GM12878 (cell line): Measurements from ENCODE around the gene RAPSN. TPM values are rescaled to one million over a fixed set of nuclear protein-coding genes. Genes with fewer than 3 reads are reported as not detected.

Experiments
- LARP7 ChIP-seq: fragments of 450-650 bp; IDR thresholded peaks from 2 replicates; pipeline ENCODE4 v1.6.1; 2017; ENCODE audit warnings: mild to moderate bottlenecking
- MEF2B ChIP-seq: fragments of 450-650 bp; IDR thresholded peaks from 2 replicates; pipeline ENCODE4 v1.6.1; 2018; ENCODE audit warnings: mild to moderate bottlenecking, moderate library complexity; ENCODE audit not compliant: partially characterized antibody, poor library complexity, severe bottlenecking
- MTA3 ChIP-seq: IDR thresholded peaks from 2 replicates; pipeline ENCODE4 v1.6.1; 2012; ENCODE audit warnings: low read length, inconsistent platforms, borderline replicate concordance
- MXI1 ChIP-seq: fragments of 150-350 bp; IDR thresholded peaks from 2 replicates; pipeline ENCODE4 v1.6.1; 2011; ENCODE audit warnings: low read depth, mild to moderate bottlenecking, inconsistent platforms, low read length, improper control_type of control experiment
- RB1 ChIP-seq: fragments of 450-650 bp; formaldehyde crosslinking; IDR thresholded peaks from 2 replicates; pipeline ENCODE4 v1.6.1; 2017; ENCODE audit warnings: mild to moderate bottlenecking, borderline replicate concordance
- RUNX3 ChIP-seq: IDR thresholded peaks from 2 replicates; pipeline ENCODE4 v1.6.1; 2012; ENCODE audit warnings: low read length, inconsistent platforms
- SP1 ChIP-seq: IDR thresholded peaks from one replicate; pipeline ENCODE4 v1.6.1; 2011; ENCODE audit warnings: low read depth, low read length
- SPI1 ChIP-seq: IDR thresholded peaks from 2 replicates; pipeline ENCODE4 v1.6.1; 2011; ENCODE audit warnings: low read depth, mild to moderate bottlenecking, low read length, moderate library complexity, borderline replicate concordance; ENCODE audit not compliant: insufficient read depth
- SREBF2 ChIP-seq: IDR thresholded peaks from 2 replicates; pipeline ENCODE4 v1.6.1; 2012; ENCODE audit warnings: mild to moderate bottlenecking, low read length
- ZNF207 ChIP-seq: fragments of 450-650 bp; IDR thresholded peaks from 2 replicates; pipeline ENCODE4 v1.6.1; 2014; ENCODE audit warnings: antibody characterized with exemption, mild to moderate bottlenecking, borderline replicate concordance
- ZNF274 ChIP-seq: IDR thresholded peaks from one replicate; pipeline ENCODE4 v1.8.0; 2011; ENCODE audit not compliant: insufficient read length, insufficient read depth
- ZNF622 ChIP-seq: fragments of 450-650 bp; IDR thresholded peaks from 2 replicates; pipeline ENCODE4 v1.6.1; 2017; ENCODE audit warnings: mild to moderate bottlenecking, inconsistent platforms
- ZSCAN29 ChIP-seq: fragments of 450-650 bp; IDR thresholded peaks from 2 replicates; pipeline ENCODE4 v1.6.1; 2017; ENCODE audit warnings: mild to moderate bottlenecking, moderate library complexity
- polyA plus RNA-seq, 11 experiments: library from polyadenylated mRNA; depleted of rRNA in 4 of 11; unstranded in 6 of 11; stranded (reverse) in 5 of 11; fragments of >200 nt; fragmentation: Nextera tagmentation in 4 of 11; fragmentation: Illumina TruSeq in 1 of 11; extraction: Ambion mirVana in 4 of 11; extraction: Trizol in 1 of 11; gene quantifications; 1 replicate in 1 of 11; 2 replicates in 10 of 11; pipeline versions ENCODE4 v1.2.1 to v1.2.3, GENCODE V29; 2011 to 2016; ENCODE audit warnings: inconsistent platforms in 2 of 11, missing spikeins in 2 of 11, low read depth in 1 of 11
- total RNA-seq, 4 experiments: library from RNA; depleted of rRNA in 3 of 4; stranded (reverse); fragments of >200 nt in 3 of 4; fragmentation: Illumina TruSeq in 1 of 4; extraction: Trizol in 1 of 4; gene quantifications; 2 replicates each; pipeline versions ENCODE4 v1.2.1 to v1.2.3, GENCODE V29; 2013 to 2021
- TF ChIP-seq, protein P1 (sequence below): fragments of 450-650 bp; conservative IDR thresholded peaks from 2 replicates; pipeline ENCODE4 v1.6.1; 2017; ENCODE audit warnings: mild to moderate bottlenecking, moderate library complexity
- TF ChIP-seq, protein P2 (sequence below), 3 experiments: IDR thresholded peaks in 2 of 3; conservative IDR thresholded peaks in 1 of 3; 2 replicates each; pipeline ENCODE4 v1.5.1; 2011; ENCODE audit warnings: low read depth in 3 of 3, low read length in 3 of 3, mild to moderate bottlenecking in 3 of 3, control low read depth in 2 of 3, moderate library complexity in 2 of 3, inconsistent platforms in 1 of 3, mixed read lengths in 1 of 3; ENCODE audit not compliant: control insufficient read depth in 2 of 3, insufficient read depth in 1 of 3; ENCODE audit errors: extremely low read depth in 1 of 3
- TF ChIP-seq, protein P3 (sequence below): IDR thresholded peaks from 2 replicates; pipeline ENCODE4 v1.6.1; 2011; ENCODE audit warnings: low read depth, low read length, improper control_type of control experiment, borderline replicate concordance
- TF ChIP-seq, protein P4 (sequence below): fragments of 150-350 bp; IDR thresholded peaks from 2 replicates; pipeline ENCODE4 v1.6.1; 2014; ENCODE audit warnings: mild to moderate bottlenecking, low read depth, low read length
- TF ChIP-seq, protein P5 (sequence below): fragments of 450-650 bp; IDR thresholded peaks from 2 replicates; pipeline ENCODE4 v1.6.1; 2017; ENCODE audit warnings: mild to moderate bottlenecking, moderate library complexity

Gene RAPSN
- total and polyA plus RNA-seq, 10 of the 15 experiments (the other 5 are each of a cell fraction or from before 2014, with no cell fraction given): 0.08 to 0.23 (median 0.14) TPM; not detected in 6

DNA sequence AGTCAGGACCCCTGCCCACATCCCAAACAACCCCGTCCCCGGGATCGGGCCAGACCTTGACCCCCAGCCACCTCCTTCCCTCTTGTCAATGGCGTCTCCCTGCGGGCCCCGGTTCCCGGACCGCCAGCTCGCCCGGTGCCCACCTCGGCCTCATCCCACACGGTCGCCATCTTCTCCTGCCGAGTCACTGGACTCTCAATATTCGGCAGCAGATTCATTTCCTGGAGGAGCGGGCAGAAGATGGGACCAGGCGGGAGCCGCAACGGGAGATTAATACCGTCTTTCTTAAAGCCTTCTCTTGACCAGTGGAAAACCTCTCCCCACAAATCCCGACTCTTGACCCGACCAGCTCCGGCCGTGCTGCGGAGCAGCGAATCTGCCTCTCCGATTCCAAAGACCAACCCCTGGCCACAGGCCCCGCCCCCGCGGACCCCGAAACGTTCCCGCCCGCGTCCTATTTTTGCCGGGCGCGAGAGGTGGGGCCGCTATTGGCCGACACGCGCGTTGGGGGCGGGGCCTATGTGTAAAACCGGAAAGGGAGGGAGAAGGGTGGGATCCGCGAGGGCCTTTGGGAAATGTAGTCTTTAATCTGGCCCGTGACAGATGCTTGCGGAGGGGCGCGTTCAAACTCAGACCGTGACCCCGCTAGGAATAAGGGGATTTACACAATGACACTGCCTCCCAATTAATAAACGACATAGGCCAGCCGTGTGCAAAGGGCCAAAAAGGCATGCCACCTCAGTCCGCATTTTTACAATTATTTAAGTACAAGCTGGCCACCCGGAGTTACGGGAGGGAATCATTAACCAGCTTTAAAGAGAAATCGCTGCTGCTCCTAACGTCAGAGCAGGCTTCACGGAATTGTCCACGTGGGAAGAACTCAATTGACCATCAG lies 22.6 kb downstream of the RAPSN start, which contains the start of gene PSMC3 (continued):
- no peak for TF ChIP-seq MTA3
- TF ChIP-seq MXI1: peak; percentile 75
- TF ChIP-seq, protein P1, sequence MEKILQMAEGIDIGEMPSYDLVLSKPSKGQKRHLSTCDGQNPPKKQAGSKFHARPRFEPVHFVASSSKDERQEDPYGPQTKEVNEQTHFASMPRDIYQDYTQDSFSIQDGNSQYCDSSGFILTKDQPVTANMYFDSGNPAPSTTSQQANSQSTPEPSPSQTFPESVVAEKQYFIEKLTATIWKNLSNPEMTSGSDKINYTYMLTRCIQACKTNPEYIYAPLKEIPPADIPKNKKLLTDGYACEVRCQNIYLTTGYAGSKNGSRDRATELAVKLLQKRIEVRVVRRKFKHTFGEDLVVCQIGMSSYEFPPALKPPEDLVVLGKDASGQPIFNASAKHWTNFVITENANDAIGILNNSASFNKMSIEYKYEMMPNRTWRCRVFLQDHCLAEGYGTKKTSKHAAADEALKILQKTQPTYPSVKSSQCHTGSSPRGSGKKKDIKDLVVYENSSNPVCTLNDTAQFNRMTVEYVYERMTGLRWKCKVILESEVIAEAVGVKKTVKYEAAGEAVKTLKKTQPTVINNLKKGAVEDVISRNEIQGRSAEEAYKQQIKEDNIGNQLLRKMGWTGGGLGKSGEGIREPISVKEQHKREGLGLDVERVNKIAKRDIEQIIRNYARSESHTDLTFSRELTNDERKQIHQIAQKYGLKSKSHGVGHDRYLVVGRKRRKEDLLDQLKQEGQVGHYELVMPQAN: peak; percentile 64; the same call in 1 of the 2 replicates
- TF ChIP-seq LARP7: peak; percentile 98
- no peak for TF ChIP-seq ZNF274
- TF ChIP-seq, protein P2, sequence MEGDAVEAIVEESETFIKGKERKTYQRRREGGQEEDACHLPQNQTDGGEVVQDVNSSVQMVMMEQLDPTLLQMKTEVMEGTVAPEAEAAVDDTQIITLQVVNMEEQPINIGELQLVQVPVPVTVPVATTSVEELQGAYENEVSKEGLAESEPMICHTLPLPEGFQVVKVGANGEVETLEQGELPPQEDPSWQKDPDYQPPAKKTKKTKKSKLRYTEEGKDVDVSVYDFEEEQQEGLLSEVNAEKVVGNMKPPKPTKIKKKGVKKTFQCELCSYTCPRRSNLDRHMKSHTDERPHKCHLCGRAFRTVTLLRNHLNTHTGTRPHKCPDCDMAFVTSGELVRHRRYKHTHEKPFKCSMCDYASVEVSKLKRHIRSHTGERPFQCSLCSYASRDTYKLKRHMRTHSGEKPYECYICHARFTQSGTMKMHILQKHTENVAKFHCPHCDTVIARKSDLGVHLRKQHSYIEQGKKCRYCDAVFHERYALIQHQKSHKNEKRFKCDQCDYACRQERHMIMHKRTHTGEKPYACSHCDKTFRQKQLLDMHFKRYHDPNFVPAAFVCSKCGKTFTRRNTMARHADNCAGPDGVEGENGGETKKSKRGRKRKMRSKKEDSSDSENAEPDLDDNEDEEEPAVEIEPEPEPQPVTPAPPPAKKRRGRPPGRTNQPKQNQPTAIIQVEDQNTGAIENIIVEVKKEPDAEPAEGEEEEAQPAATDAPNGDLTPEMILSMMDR (IDR thresholded peaks at IDR 0.05 in 2 of 3, conservative IDR thresholded peaks at IDR 0.05 in 1 of 3; ENCODE audit: control insufficient read depth in 2 of 3, extremely low read depth in 1 of 3, insufficient read depth in 1 of 3, low read depth in 3 of 3, low read length in 3 of 3): no peak
- peak; percentile 78 for TF ChIP-seq ZNF207
- TF ChIP-seq ZSCAN29: no peak
- TF ChIP-seq, protein P3, sequence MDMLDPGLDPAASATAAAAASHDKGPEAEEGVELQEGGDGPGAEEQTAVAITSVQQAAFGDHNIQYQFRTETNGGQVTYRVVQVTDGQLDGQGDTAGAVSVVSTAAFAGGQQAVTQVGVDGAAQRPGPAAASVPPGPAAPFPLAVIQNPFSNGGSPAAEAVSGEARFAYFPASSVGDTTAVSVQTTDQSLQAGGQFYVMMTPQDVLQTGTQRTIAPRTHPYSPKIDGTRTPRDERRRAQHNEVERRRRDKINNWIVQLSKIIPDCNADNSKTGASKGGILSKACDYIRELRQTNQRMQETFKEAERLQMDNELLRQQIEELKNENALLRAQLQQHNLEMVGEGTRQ: no peak
- peak; percentile 57 for TF ChIP-seq MEF2B
- TF ChIP-seq, protein P4, sequence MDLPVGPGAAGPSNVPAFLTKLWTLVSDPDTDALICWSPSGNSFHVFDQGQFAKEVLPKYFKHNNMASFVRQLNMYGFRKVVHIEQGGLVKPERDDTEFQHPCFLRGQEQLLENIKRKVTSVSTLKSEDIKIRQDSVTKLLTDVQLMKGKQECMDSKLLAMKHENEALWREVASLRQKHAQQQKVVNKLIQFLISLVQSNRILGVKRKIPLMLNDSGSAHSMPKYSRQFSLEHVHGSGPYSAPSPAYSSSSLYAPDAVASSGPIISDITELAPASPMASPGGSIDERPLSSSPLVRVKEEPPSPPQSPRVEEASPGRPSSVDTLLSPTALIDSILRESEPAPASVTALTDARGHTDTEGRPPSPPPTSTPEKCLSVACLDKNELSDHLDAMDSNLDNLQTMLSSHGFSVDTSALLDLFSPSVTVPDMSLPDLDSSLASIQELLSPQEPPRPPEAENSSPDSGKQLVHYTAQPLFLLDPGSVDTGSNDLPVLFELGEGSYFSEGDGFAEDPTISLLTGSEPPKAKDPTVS: no peak
- TF ChIP-seq, protein P5, sequence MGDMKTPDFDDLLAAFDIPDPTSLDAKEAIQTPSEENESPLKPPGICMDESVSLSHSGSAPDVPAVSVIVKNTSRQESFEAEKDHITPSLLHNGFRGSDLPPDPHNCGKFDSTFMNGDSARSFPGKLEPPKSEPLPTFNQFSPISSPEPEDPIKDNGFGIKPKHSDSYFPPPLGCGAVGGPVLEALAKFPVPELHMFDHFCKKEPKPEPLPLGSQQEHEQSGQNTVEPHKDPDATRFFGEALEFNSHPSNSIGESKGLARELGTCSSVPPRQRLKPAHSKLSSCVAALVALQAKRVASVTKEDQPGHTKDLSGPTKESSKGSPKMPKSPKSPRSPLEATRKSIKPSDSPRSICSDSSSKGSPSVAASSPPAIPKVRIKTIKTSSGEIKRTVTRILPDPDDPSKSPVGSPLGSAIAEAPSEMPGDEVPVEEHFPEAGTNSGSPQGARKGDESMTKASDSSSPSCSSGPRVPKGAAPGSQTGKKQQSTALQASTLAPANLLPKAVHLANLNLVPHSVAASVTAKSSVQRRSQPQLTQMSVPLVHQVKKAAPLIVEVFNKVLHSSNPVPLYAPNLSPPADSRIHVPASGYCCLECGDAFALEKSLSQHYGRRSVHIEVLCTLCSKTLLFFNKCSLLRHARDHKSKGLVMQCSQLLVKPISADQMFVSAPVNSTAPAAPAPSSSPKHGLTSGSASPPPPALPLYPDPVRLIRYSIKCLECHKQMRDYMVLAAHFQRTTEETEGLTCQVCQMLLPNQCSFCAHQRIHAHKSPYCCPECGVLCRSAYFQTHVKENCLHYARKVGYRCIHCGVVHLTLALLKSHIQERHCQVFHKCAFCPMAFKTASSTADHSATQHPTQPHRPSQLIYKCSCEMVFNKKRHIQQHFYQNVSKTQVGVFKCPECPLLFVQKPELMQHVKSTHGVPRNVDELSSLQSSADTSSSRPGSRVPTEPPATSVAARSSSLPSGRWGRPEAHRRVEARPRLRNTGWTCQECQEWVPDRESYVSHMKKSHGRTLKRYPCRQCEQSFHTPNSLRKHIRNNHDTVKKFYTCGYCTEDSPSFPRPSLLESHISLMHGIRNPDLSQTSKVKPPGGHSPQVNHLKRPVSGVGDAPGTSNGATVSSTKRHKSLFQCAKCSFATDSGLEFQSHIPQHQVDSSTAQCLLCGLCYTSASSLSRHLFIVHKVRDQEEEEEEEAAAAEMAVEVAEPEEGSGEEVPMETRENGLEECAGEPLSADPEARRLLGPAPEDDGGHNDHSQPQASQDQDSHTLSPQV: no peak
- TF ChIP-seq SPI1: no peak
- peak; percentile 50 for TF ChIP-seq SP1
- no peak for TF ChIP-seq SREBF2
- TF ChIP-seq ZNF622: no peak
- TF ChIP-seq RB1: peak; percentile 84; the same call in 1 of the 2 replicates
- TF ChIP-seq RUNX3: peak; percentile 90
